ENCODE data around the gene CCP110. TPM values are rescaled to one million over a fixed set of nuclear protein-coding genes. Genes with fewer than 3 reads are reported as not detected.

The CCP110 gene
- total RNA-seq, 2 experiments from 2014 or later = 22.6 to 38.4 TPM

GRCh38 chr16:19560078-19560477, 36.3 kb downstream of the CCP110 start:
- Histone ChIP-seq H3K4me2 (ENCODE audit: low read length) (no peak overlapping the region), H4K20me1 (ENCODE audit: insufficient read depth, low read length) (no peaks in the 10 kb centered on the region), H2AFZ (ENCODE audit: low read length) (no peak overlapping the region), H3K79me2 (ENCODE audit: insufficient read depth, low read depth, low read length) (peaks cover 5% of the 10 kb centered on the region; the same call in 1 of the 2 replicates), H3K36me3 (ENCODE audit: insufficient read depth, low read length) (peaks cover 8% of the 10 kb centered on the region), H3K9me2 (ENCODE audit: insufficient read depth, low read length) (no peaks in the 10 kb centered on the region), H3K27ac (ENCODE audit: low read depth, low read length, poor library complexity, severe bottlenecking) (no peak overlapping the region), H3K9me3 (ENCODE audit: low read length) (no peaks in the 10 kb centered on the region), H3K4me1 (ENCODE audit: insufficient read depth, low read length, poor library complexity, severe bottlenecking) (peaks cover 7% of the 10 kb centered on the region), H3K4me3 (ENCODE audit: low read depth, low read length, poor library complexity, severe bottlenecking) (no peak overlapping the region)
- TF ChIP-seq, protein P1, sequence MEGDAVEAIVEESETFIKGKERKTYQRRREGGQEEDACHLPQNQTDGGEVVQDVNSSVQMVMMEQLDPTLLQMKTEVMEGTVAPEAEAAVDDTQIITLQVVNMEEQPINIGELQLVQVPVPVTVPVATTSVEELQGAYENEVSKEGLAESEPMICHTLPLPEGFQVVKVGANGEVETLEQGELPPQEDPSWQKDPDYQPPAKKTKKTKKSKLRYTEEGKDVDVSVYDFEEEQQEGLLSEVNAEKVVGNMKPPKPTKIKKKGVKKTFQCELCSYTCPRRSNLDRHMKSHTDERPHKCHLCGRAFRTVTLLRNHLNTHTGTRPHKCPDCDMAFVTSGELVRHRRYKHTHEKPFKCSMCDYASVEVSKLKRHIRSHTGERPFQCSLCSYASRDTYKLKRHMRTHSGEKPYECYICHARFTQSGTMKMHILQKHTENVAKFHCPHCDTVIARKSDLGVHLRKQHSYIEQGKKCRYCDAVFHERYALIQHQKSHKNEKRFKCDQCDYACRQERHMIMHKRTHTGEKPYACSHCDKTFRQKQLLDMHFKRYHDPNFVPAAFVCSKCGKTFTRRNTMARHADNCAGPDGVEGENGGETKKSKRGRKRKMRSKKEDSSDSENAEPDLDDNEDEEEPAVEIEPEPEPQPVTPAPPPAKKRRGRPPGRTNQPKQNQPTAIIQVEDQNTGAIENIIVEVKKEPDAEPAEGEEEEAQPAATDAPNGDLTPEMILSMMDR (conservative IDR thresholded peaks at IDR 0.05; ENCODE audit: low read length) = no peak
- no peak for TF ChIP-seq EZH2phosphoT487 (IDR thresholded peaks at IDR 0.05; ENCODE audit: borderline replicate concordance, low read depth, low read length)
- POLR2A ChIA-PET = no interaction called here
- DNase-seq (ENCODE audit: low spot score) = no peak
- BruUV-seq (replicated peaks) = no TSS peak
- intact Hi-C loops (cut with micrococcal nuclease; ENCODE audit: unreplicated experiment) = no loop called here
- CTCF ChIA-PET (ENCODE audit: unreplicated experiment) = no interaction called here

GRCh38 chr16:19563377-19563776, 39.6 kb downstream of the CCP110 start:
- no peak for DNase-seq (ENCODE audit: low spot score)
- Histone ChIP-seq H3K79me2 (ENCODE audit: insufficient read depth, low read depth, low read length) (no peaks in the 10 kb centered on the region), H3K27ac (ENCODE audit: low read depth, low read length, poor library complexity, severe bottlenecking) (no peak overlapping the region), H4K20me1 (ENCODE audit: insufficient read depth, low read length) (no peaks in the 10 kb centered on the region), H3K4me2 (ENCODE audit: low read length) (no peak overlapping the region), H3K9me3 (ENCODE audit: low read length) (no peaks in the 10 kb centered on the region), H3K4me1 (ENCODE audit: insufficient read depth, low read length, poor library complexity, severe bottlenecking) (no peaks in the 10 kb centered on the region), H3K36me3 (ENCODE audit: insufficient read depth, low read length) (peaks cover 32% of the 10 kb centered on the region), H2AFZ (ENCODE audit: low read length) (no peak overlapping the region), H3K4me3 (ENCODE audit: low read depth, low read length, poor library complexity, severe bottlenecking) (no peak overlapping the region), H3K9me2 (ENCODE audit: insufficient read depth, low read length) (no peaks in the 10 kb centered on the region)
- TF ChIP-seq EZH2phosphoT487 (IDR thresholded peaks at IDR 0.05; ENCODE audit: borderline replicate concordance, low read depth, low read length) = no peak
- TF ChIP-seq, protein P1 (conservative IDR thresholded peaks at IDR 0.05; ENCODE audit: low read length) = no peak
- intact Hi-C loops (cut with micrococcal nuclease; ENCODE audit: unreplicated experiment) = no loop called here
- ChIA-PET CTCF (ENCODE audit: unreplicated experiment) (no interaction called here), POLR2A (interaction anchor here (0.5 to 0.7 kb wide), 2 partner anchors 12 to 49 kb away, joined by 3 read pairs; no protein-coding TSS in a partner anchor)
- BruUV-seq (replicated peaks) = no TSS peak

DNA sequence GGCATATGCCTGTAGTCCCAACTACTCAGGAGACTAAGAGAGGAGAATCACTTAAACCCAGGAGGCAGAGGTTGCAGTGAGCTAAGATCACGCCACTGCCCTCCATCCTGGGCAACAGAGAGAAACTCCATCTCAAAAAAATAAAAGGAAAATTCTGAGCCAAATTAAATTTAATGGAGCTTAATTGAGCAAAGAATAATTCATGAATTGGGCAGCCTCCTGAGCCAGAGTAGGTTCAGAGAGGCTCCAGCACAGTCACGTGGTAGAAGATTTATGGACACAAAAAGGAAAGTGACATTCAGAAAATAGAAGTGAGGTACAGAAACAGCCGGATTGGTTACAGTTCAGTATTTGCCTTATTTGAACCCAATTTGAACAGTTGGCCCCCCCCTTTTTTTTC, 42.6 kb downstream of the CCP110 start:
- no peak for TF ChIP-seq EZH2phosphoT487 (IDR thresholded peaks at IDR 0.05; ENCODE audit: borderline replicate concordance, low read depth, low read length)
- TF ChIP-seq, protein P1 (conservative IDR thresholded peaks at IDR 0.05; ENCODE audit: low read length) = no peak
- intact Hi-C loops (cut with micrococcal nuclease; ENCODE audit: unreplicated experiment) = no loop called here
- DNase-seq (ENCODE audit: low spot score) = no peak
- Histone ChIP-seq H4K20me1 (ENCODE audit: insufficient read depth, low read length) (no peaks in the 10 kb centered on the region), H3K9me2 (ENCODE audit: insufficient read depth, low read length) (no peaks in the 10 kb centered on the region), H3K4me1 (ENCODE audit: insufficient read depth, low read length, poor library complexity, severe bottlenecking) (no peaks in the 10 kb centered on the region), H3K36me3 (ENCODE audit: insufficient read depth, low read length) (peaks cover 46% of the 10 kb centered on the region), H3K4me3 (ENCODE audit: low read depth, low read length, poor library complexity, severe bottlenecking) (no peak overlapping the region), H3K27ac (ENCODE audit: low read depth, low read length, poor library complexity, severe bottlenecking) (no peak overlapping the region), H3K4me2 (ENCODE audit: low read length) (no peak overlapping the region), H3K9me3 (ENCODE audit: low read length) (no peaks in the 10 kb centered on the region), H2AFZ (ENCODE audit: low read length) (no peak overlapping the region), H3K79me2 (ENCODE audit: insufficient read depth, low read depth, low read length) (no peaks in the 10 kb centered on the region)
- POLR2A ChIA-PET = no interaction called here
- no TSS peak for BruUV-seq (replicated peaks)
- CTCF ChIA-PET (ENCODE audit: unreplicated experiment) = no interaction called here

All from OCI-LY7 (cell line).